Fibroblast of villous mesenchyme (primary cell): Measurements from ENCODE around the gene NCAPH2. TPM values are rescaled to one million over a fixed set of nuclear protein-coding genes. Genes with fewer than 3 reads are reported as not detected.
A peak's percentile ranks its signal among the peaks of the same experiment; 100 is the strongest.

Source experiments
- DNase-seq: peaks from one replicate; pipeline ENCODE4 v3.0.0-alpha.2; 2010; ENCODE audit warnings: low read depth
- H3K4me3 ChIP-seq: 2 replicates; pipeline ENCODE4 v1.5.1; 2011; ENCODE audit warnings: low read depth, mild to moderate bottlenecking, low read length
- CTCF ChIP-seq: IDR thresholded peaks from 2 replicates; pipeline ENCODE4 v1.5.1; 2012; ENCODE audit warnings: low read depth, mild to moderate bottlenecking, low read length; ENCODE audit not compliant: insufficient read depth
- total RNA-seq: library from RNA; depleted of rRNA; stranded (reverse); fragments of >200 nt; gene quantifications from 2 replicates; pipeline ENCODE4 v1.2.3, GENCODE V29; 2012

The NCAPH2 gene
- total RNA-seq, 1 donor: 27.2 TPM

DNA sequence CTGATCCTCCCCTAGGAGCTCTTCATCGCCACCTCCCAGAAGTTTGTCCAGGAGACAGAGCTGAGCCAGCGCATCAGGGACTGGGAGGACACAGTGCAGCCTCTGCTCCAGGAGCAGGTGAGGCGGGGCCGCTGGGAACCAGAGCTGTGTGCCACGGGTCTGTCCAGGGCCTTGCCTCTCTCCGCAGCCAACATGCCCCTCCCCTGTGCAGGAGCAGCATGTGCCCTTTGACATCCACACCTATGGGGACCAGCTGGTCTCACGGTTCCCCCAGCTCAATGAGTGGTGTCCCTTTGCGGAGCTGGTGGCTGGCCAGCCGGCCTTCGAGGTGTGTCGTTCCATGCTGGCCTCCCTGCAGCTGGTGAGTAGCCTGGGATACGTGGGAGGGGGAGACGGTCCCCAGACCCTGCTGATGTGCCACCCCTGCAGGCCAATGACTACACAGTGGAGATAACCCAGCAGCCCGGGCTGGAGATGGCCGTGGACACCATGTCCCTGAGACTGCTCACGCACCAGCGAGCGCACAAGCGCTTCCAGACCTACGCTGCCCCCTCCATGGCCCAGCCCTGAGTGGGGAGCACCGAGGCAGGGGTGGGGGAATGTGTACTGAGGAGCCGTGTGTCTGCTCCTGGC lies 14.9 kb downstream of the NCAPH2 start:
- no peak overlapping the region for H3K4me3 ChIP-seq
- TF ChIP-seq CTCF: no peak
- DNase-seq: no peak

DNA sequence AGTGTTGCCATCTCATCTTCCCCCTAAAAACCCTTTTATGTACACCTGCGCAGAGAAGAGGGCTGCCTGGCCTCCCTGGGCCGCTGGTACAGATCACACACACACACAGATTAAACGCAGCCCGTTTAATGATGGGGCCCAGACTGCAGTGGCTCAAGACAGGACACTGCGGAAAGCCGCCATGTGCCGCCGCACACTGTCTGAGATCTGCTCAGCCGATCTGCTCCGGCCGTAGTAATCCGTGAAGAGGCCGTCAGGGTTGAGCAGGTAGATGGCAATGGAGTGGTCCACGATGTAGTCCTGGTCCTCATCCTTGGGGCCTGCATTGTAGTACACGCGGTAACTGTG lies 15.4 kb downstream of the NCAPH2 start:
- TF ChIP-seq CTCF: no peak
- no peak overlapping the region for H3K4me3 ChIP-seq
- no peak for DNase-seq

- H3K4me3 ChIP-seq: peak overlapping the region; percentile 71
- no peak for TF ChIP-seq CTCF
- DNase-seq: no peak
Measured at GRCh38 chr22:50523806-50524675, 16.0 kb downstream of the NCAPH2 start.

DNA sequence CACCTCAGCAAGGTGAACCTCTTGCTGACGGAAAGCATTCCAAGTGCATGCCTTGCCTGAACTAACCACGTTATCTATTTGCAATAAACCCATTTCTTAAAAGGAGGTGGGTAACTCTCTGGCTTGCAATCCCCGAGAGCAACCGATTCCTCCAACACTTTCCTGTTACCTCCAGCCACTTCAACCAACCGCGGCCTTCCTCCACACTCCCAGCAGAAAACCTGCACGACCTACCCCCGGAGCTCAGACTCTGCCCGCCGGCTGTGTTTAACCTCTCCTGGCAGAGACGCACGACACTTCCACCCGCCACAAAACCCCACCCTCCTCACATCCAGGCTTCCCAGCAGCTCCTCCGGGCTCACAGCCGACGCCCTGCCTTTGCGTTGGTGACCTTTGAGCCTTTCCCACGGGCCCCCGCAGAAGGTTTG lies 16.7 kb downstream of the NCAPH2 start:
- no peak for TF ChIP-seq CTCF
- DNase-seq: no peak
- peak overlapping the region; percentile 71 for H3K4me3 ChIP-seq

DNA sequence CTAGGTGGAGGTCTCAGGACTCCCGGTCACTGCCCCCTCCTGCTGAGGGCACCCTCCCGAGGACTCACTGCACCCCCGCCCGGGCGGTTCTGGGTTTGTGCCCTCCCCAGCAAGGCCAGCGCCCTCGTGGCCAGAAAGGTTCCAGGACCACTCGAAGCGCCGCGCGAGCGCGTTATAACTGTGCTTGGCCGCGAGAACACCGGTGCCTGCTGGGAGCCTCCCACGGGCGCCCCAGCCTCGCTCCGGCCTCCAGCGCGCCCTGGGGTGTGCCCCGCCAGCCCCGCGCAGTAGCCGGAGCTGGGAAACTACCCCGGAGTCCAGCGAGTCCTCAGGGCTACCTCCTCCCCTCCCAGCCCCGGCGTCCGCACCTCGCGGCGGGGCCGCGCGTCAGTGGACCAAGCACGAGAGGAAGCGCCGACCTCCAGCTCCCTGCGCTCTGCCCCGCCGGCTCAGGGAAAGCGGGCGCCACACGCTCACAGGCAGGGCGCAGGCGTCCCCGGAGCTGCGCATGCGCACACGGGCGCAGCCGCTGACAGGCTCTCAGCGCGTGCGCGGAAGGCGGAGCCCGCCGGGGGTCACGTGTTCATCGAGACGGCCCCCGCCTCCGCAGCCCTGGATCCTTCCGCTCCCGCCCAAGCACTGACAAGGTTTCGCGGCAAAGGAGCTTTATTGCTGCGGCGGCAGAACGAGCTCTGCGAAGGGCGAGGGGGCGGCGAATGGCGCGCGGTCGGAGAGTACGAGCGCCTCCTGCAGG lies 17.3 kb downstream of the NCAPH2 start, which contains the start of gene SCO2:
Gene SCO2 (minus strand): TSS at position 495 of the 754 bp plus-strand sequence. CDS start 1,187 bp downstream, outside the sequence.
- peak; percentile 97 for DNase-seq
- H3K4me3 ChIP-seq: peak within 1 kb of the TSS; percentile 71
- TF ChIP-seq CTCF: peak; percentile 54

- DNase-seq: no peak
- peak overlapping the region; percentile 71 for H3K4me3 ChIP-seq
- TF ChIP-seq CTCF: no peak
Measured at GRCh38 chr22:50525858-50526107, 17.8 kb downstream of the NCAPH2 start.
